Ishikawa (cell line): ENCODE measurements around the gene SLC16A3.
A peak's percentile ranks its signal among the peaks of the same experiment; 100 is the strongest.

Experiments
- CEBPB ChIP-seq: IDR thresholded peaks from 2 replicates; pipeline ENCODE4 v1.6.1; 2012
- EGR1 ChIP-seq: IDR thresholded peaks from 2 replicates; pipeline ENCODE4 v1.6.1; 2012
- EP300 ChIP-seq: IDR thresholded peaks from 2 replicates; pipeline ENCODE4 v1.6.1; 2012; ENCODE audit warnings: borderline replicate concordance
- FOXM1 ChIP-seq: IDR thresholded peaks from 2 replicates; pipeline ENCODE4 v1.6.1; 2012; ENCODE audit warnings: low read depth, borderline replicate concordance
- MAX ChIP-seq: IDR thresholded peaks from 2 replicates; pipeline ENCODE4 v1.6.1; 2012
- NFIC ChIP-seq: IDR thresholded peaks from 2 replicates; pipeline ENCODE4 v1.6.1; 2012
- RAD21 ChIP-seq: IDR thresholded peaks from 2 replicates; pipeline ENCODE4 v1.6.1; 2012; ENCODE audit warnings: low read depth
- REST ChIP-seq: IDR thresholded peaks from 2 replicates; pipeline ENCODE4 v1.6.1; 2012; ENCODE audit warnings: low read depth, mild to moderate bottlenecking
- TAF1 ChIP-seq: IDR thresholded peaks from 2 replicates; pipeline ENCODE4 v1.6.1; 2012; ENCODE audit warnings: low read depth, mild to moderate bottlenecking
- TCF12 ChIP-seq: IDR thresholded peaks from 2 replicates; pipeline ENCODE4 v1.6.1; 2012; ENCODE audit warnings: low read depth
- TEAD4 ChIP-seq: IDR thresholded peaks from 2 replicates; pipeline ENCODE4 v1.6.1; 2012
- USF1 ChIP-seq: IDR thresholded peaks from 2 replicates; pipeline ENCODE4 v1.6.1; 2012
- YY1 ChIP-seq: IDR thresholded peaks from 2 replicates; pipeline ENCODE4 v1.6.1; 2012; ENCODE audit warnings: low read depth
- ZBTB7A ChIP-seq: IDR thresholded peaks from 2 replicates; pipeline ENCODE4 v1.6.1; 2012; ENCODE audit warnings: low read depth

SLC16A3 gene

GRCh38 chr17:82213251-82214011 lies 15.4 kb upstream of the SLC16A3 start:
- TF ChIP-seq MAX (peak; percentile 73; the same call in 1 of the 2 replicates), EGR1 (0 out of 2 replicates have a peak, but pooled peaks have one; percentile 12), ZBTB7A (peak; percentile 33; the same call in 1 of the 2 replicates), USF1 (peak; percentile 90), FOXM1 (no peak)

GRCh38 chr17:82214012-82214628 lies 14.7 kb upstream of the SLC16A3 start:
- no peak for TF ChIP-seq EGR1
- no peak for TF ChIP-seq REST
- no peak for TF ChIP-seq EP300
- TF ChIP-seq TEAD4, result no peak
- TF ChIP-seq MAX, result no peak
- no peak for TF ChIP-seq USF1
- no peak for TF ChIP-seq NFIC
- TF ChIP-seq FOXM1, result no peak
- no peak for TF ChIP-seq TCF12

- TF ChIP-seq USF1, result no peak
- TF ChIP-seq CEBPB, result no peak
- TF ChIP-seq TCF12, result peak; percentile 59
- TF ChIP-seq NFIC, result no peak
- no peak for TF ChIP-seq YY1
- TF ChIP-seq EGR1, result no peak
- no peak for TF ChIP-seq ZBTB7A
These were observed 13.5 kb upstream of the SLC16A3 start for GRCh38 chr17:82215095-82215971.

- TF ChIP-seq RAD21 (no peak), TAF1 (no peak), EGR1 (no peak)
These were observed 12.9 kb upstream of the SLC16A3 start for GRCh38 chr17:82215972-82216300.

GRCh38 chr17:82216301-82217119 lies 12.3 kb upstream of the SLC16A3 start:
- no peak for TF ChIP-seq TAF1
- no peak for TF ChIP-seq FOXM1
- 0 out of 2 replicates have a peak, but pooled peaks have one; percentile 36 for TF ChIP-seq TCF12
- peak; percentile 16; the same call in 1 of the 2 replicates for TF ChIP-seq EGR1
- TF ChIP-seq REST, result no peak
- TF ChIP-seq ZBTB7A, result 0 out of 2 replicates have a peak, but pooled peaks have one; percentile 31
- TF ChIP-seq NFIC, result peak; percentile 64
- TF ChIP-seq MAX, result peak; percentile 22; the same call in 1 of the 2 replicates
- TF ChIP-seq RAD21, result no peak
- 0 out of 2 replicates have a peak, but pooled peaks have one; percentile 20 for TF ChIP-seq TEAD4
- peak; percentile 13; the same call in 1 of the 2 replicates for TF ChIP-seq YY1
